ENCODE results near the gene LRRTM1.

GRCh38 chr2:80302001-80302313 is 2.6 kb downstream of the LRRTM1 start:
- TF ChIP-seq POLR2A (IDR thresholded peaks at IDR 0.05; ENCODE audit: low read depth, low read length) (no peak), POLR2AphosphoS5 (IDR thresholded peaks at IDR 0.05; ENCODE audit: low read depth, low read length) (no peak), TAF1 (IDR thresholded peaks at IDR 0.05; ENCODE audit: borderline replicate concordance, low read depth, low read length) (no peak)
